Heart left ventricle (tissue), 13 donors: ENCODE measurements around the gene FGF14.

Experiments used
- POLR2A ChIP-seq, 2 donors: fragments of 450-650 bp; IDR thresholded peaks; one replicate each; pipeline ENCODE4 v1.6.1; 2017; ENCODE audit warnings: antibody characterized with exemption in 2 of 2, mild to moderate bottlenecking in 2 of 2, moderate library complexity in 2 of 2
- TF ChIP-seq, protein P1 (sequence below), 12 donors: fragments of 200-600 bp; sonication (generic) in 4 of 12; IDR thresholded peaks; one replicate each; pipeline versions ENCODE4 v1.5.0 to v1.8.0; 2018 to 2022; ENCODE audit warnings: antibody characterized with exemption in 12 of 12, mild to moderate bottlenecking in 5 of 12
- donor health status: ischemic (EF 13 %, LVEDD 7.1; RV severe dilation, severe dysfunction).
- donor health status: DM: no; HTN: yes; CAD: no.
- donor health status: DM: no; HTN: no; CAD: no.
- donor health status: ischemic (EF 25% LVEDD 6.9; RV normal size, moderate dysfunction).
- donor health status: ischemic (EF 25% LVEDD 5.7; RV mildly dilated, moderate dysfunction).
- donor health status: ischemic (EF 35%, LVEDD 5.7; RV mildly dilated, moderate dysfunction).
- donor health status: nonischemic (EF 11% LVEDD 7.7; RV severe dilation, severe dysfunction).
- donor health status: DM: yes; HTN: yes; CAD: no.
- donor health status: PGD.
- donor health status: ischemic (EF 29% LVEDD 5.4; RV normal size, mild dysfunction).
- donor health status: nonischemic (EF 23%, LVEDD 6.1; RV moderate dilation, normal function).

DNA sequence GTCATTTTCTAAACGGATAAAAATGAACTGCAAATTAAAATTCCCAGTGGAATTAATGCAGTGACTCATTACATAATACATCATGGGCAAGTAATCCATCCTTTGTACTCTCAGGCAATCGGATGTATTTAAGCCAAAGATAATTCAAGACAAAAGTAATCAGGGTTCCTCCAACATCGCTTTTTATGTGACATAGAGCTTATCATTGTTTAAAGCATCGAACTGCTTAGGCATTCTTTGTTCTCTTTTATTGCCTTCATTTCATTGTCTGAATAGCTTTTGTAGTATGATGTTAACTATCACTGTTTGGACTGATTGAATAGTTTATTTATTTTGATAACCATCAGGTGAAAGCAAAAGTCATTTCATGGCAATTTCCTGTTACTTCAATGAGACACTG, 740.0 kb downstream of the FGF14 start:
- no peak for TF ChIP-seq POLR2A (IDR thresholded peaks at IDR 0.05)
- TF ChIP-seq, protein P1, sequence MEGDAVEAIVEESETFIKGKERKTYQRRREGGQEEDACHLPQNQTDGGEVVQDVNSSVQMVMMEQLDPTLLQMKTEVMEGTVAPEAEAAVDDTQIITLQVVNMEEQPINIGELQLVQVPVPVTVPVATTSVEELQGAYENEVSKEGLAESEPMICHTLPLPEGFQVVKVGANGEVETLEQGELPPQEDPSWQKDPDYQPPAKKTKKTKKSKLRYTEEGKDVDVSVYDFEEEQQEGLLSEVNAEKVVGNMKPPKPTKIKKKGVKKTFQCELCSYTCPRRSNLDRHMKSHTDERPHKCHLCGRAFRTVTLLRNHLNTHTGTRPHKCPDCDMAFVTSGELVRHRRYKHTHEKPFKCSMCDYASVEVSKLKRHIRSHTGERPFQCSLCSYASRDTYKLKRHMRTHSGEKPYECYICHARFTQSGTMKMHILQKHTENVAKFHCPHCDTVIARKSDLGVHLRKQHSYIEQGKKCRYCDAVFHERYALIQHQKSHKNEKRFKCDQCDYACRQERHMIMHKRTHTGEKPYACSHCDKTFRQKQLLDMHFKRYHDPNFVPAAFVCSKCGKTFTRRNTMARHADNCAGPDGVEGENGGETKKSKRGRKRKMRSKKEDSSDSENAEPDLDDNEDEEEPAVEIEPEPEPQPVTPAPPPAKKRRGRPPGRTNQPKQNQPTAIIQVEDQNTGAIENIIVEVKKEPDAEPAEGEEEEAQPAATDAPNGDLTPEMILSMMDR (IDR thresholded peaks at IDR 0.05) = no peak
